Upper lobe of left lung (tissue), 6 donors: ENCODE results near the gene NDUFAF7. TPM values are rescaled to one million over a fixed set of nuclear protein-coding genes. Genes with fewer than 3 reads are reported as not detected.
A peak's percentile ranks its signal among the peaks of the same experiment; 100 is the strongest.

Source experiments
- ATAC-seq, 2 donors: fragments of 200-7000 bp; cut with Tn5 transposase; one replicate each; pipeline ENCODE4 v1.9.1; 2022; ENCODE audit warnings: mild to moderate bottlenecking in 2 of 2, moderate library complexity in 2 of 2; ENCODE audit not compliant: low FRiP score in 2 of 2
- DNase-seq, 2 donors: peaks; one replicate each; pipeline ENCODE4 v3.0.0-alpha.2; 2019 to 2020
- H3K27ac ChIP-seq, 4 donors: fragments of 200-600 bp; sonication (generic); one replicate each; pipeline ENCODE4 v1.5.1; 2016 to 2019
- H3K27me3 ChIP-seq, 4 donors: fragments of 200-600 bp; sonication (generic); one replicate each; pipeline ENCODE4 v1.5.1; 2017 to 2019
- H3K36me3 ChIP-seq, 4 donors: fragments of 200-600 bp; sonication (generic); one replicate each; pipeline ENCODE4 v1.5.1; 2016 to 2019
- H3K4me1 ChIP-seq, 4 donors: fragments of 200-600 bp; sonication (generic); one replicate each; pipeline ENCODE4 v1.5.1; 2018 to 2019
- H3K4me3 ChIP-seq, 4 donors: fragments of 200-600 bp; sonication (generic); one replicate each; pipeline ENCODE4 v1.5.1; 2017 to 2019; ENCODE audit warnings: mild to moderate bottlenecking in 2 of 4, moderate library complexity in 1 of 4
- H3K9me3 ChIP-seq, 4 donors: fragments of 200-600 bp; sonication (generic); one replicate each; pipeline ENCODE4 v1.5.1; 2018 to 2019
- CTCF ChIP-seq, 6 experiments: fragments of 450-650 bp in 4 of 6; fragments of 200-600 bp in 2 of 6; sonication (generic) in 2 of 6; IDR thresholded peaks; one replicate each; pipeline ENCODE4 v1.5.1; 2016 to 2019; ENCODE audit warnings: antibody characterized with exemption in 6 of 6
- EP300 ChIP-seq, 4 donors: sonication (generic); formaldehyde crosslinking; IDR thresholded peaks; one replicate each; pipeline ENCODE4 v1.5.1; 2017; ENCODE audit warnings: antibody characterized with exemption in 4 of 4, control low read depth in 2 of 4
- POLR2A ChIP-seq, 4 donors: fragments of 450-650 bp; IDR thresholded peaks; one replicate each; pipeline ENCODE4 v1.5.1; 2016 to 2017; ENCODE audit warnings: antibody characterized with exemption in 4 of 4, mild to moderate bottlenecking in 2 of 4
- POLR2AphosphoS5 ChIP-seq, 2 donors: sonication (generic); formaldehyde crosslinking; IDR thresholded peaks; one replicate each; pipeline ENCODE4 v1.5.1; 2017; ENCODE audit warnings: antibody characterized with exemption in 2 of 2
- WGBS, 2 donors: methylation state at CpG; one replicate each; pipeline ENCODE4 v1.1.5; 2017 to 2018; 5-methylcytosine and 5-hydroxymethylcytosine counted together
- total RNA-seq, 6 donors: library from RNA; depleted of rRNA in 4 of 6; stranded (reverse); fragments of >200 nt in 4 of 6; gene quantifications; one replicate each; pipeline versions ENCODE4 v1.1.0 to v1.2.1, GENCODE V29; 2016 to 2021
- donor health status: DM: no; HTN: no; CAD: no; lungs with moderate emphysema.
- donor health status: DM: no; HTN: yes; CAD: no; lungs with severe emphysema.

Gene NDUFAF7
- total RNA-seq, 6 donors from 2014 or later = 7.4 to 30.4 (median 15.7) TPM

GRCh38 chr2:37295469-37296073 lies 64.1 kb downstream of the NDUFAF7 start:
- H3K4me3 ChIP-seq = no peak overlapping the region
- no peak for ATAC-seq
- no peaks in the 10 kb centered on the region for H3K36me3 ChIP-seq
- H3K4me1 ChIP-seq = peaks cover 0 to 3% (median 0%) of the 10 kb centered on the region in 4 donors
- TF ChIP-seq POLR2AphosphoS5 (IDR thresholded peaks at IDR 0.05) (no peak), EP300 (IDR thresholded peaks at IDR 0.05) (no peak), POLR2A (IDR thresholded peaks at IDR 0.05) (no peak), CTCF (IDR thresholded peaks at IDR 0.05) (no peak)
- peak overlapping the region in 1 of 4 donors; percentile 3 for H3K27ac ChIP-seq
- DNase-seq = no peak
- no peaks in the 10 kb centered on the region for H3K9me3 ChIP-seq
- 66 to 85% methylated on average over 1 of the region's 1 CpG for WGBS, 2 donors
- no peaks in the 10 kb centered on the region for H3K27me3 ChIP-seq

GRCh38 chr2:37297632-37298031 lies 66.2 kb downstream of the NDUFAF7 start:
- H3K9me3 ChIP-seq = no peaks in the 10 kb centered on the region
- peaks cover 0 to 5% (median 1%) of the 10 kb centered on the region in 4 donors for H3K4me1 ChIP-seq
- TF ChIP-seq CTCF (IDR thresholded peaks at IDR 0.05) (no peak), POLR2AphosphoS5 (IDR thresholded peaks at IDR 0.05) (no peak), POLR2A (IDR thresholded peaks at IDR 0.05) (no peak), EP300 (IDR thresholded peaks at IDR 0.05) (no peak)
- H3K27me3 ChIP-seq = no peaks in the 10 kb centered on the region
- no peaks in the 10 kb centered on the region for H3K36me3 ChIP-seq
- H3K27ac ChIP-seq = no peak overlapping the region
- no peak overlapping the region for H3K4me3 ChIP-seq
- no peak for ATAC-seq
- DNase-seq = no peak

Other genes with a start within 250 kb of the NDUFAF7 start
- gene HEATR5B, start 147.3 kb upstream of the NDUFAF7 start, total RNA-seq = 10 to 100 TPM; 24.3 to 52.4 (median 33.8) TPM
- gene GPATCH11, start 147.1 kb upstream of the NDUFAF7 start, total RNA-seq = 10 to 100 TPM in 2 of 6 donors, 1 to 10 TPM in 4; 3.9 to 11.6 (median 8.3) TPM
- gene EIF2AK2, start 74.7 kb upstream of the NDUFAF7 start, total RNA-seq = 10 to 100 TPM; 20.8 to 42.3 (median 29.5) TPM
- not detected for gene SULT6B1, start 43.0 kb upstream of the NDUFAF7 start, total RNA-seq
- 10 to 100 TPM in 5 of 6 donors, 1 to 10 TPM in 1; 6.9 to 32.3 (median 26.9) TPM for gene CEBPZOS, start 35.2 kb upstream of the NDUFAF7 start, total RNA-seq
- gene CEBPZ, start 62 bp upstream of the NDUFAF7 start, total RNA-seq = 10 to 100 TPM; 13.5 to 58.7 (median 42.5) TPM
- gene PRKD3, start 93.2 kb downstream of the NDUFAF7 start, total RNA-seq = 10 to 100 TPM; 25.5 to 57.6 (median 39.5) TPM
- gene QPCT, start 113.0 kb downstream of the NDUFAF7 start, total RNA-seq = 10 to 100 TPM in 1 of 6 donors, 1 to 10 TPM in 4, not detected in 1; 2.0 to 12.5 (median 6.0) TPM